ENCODE results near the gene BMP2K.

GRCh38 chr4:78901882-78902281 lies 125.7 kb downstream of the BMP2K start:
- TF ChIP-seq CTCF (conservative IDR thresholded peaks at IDR 0.05; ENCODE audit: low read length): no peak
- TF ChIP-seq EZH2phosphoT487 (IDR thresholded peaks at IDR 0.05; ENCODE audit: borderline replicate concordance): no peak

Data from Loucy (cell line).